Testis (tissue), 2 donors: ENCODE data around the gene THSD4.

Source experiments
- POLR2A ChIP-seq: fragments of 450-650 bp; IDR thresholded peaks from one replicate; pipeline ENCODE4 v1.6.1; 2017; ENCODE audit warnings: antibody characterized with exemption, mild to moderate bottlenecking, moderate library complexity
- TF ChIP-seq, protein P1 (sequence below), 3 experiments: fragments of 450-650 bp in 2 of 3; fragments of 200-600 bp in 1 of 3; sonication (generic) in 1 of 3; IDR thresholded peaks; one replicate each; pipeline ENCODE4 v1.5.1; 2016 to 2019; ENCODE audit warnings: antibody characterized with exemption in 3 of 3, mild to moderate bottlenecking in 2 of 3, moderate library complexity in 1 of 3

DNA sequence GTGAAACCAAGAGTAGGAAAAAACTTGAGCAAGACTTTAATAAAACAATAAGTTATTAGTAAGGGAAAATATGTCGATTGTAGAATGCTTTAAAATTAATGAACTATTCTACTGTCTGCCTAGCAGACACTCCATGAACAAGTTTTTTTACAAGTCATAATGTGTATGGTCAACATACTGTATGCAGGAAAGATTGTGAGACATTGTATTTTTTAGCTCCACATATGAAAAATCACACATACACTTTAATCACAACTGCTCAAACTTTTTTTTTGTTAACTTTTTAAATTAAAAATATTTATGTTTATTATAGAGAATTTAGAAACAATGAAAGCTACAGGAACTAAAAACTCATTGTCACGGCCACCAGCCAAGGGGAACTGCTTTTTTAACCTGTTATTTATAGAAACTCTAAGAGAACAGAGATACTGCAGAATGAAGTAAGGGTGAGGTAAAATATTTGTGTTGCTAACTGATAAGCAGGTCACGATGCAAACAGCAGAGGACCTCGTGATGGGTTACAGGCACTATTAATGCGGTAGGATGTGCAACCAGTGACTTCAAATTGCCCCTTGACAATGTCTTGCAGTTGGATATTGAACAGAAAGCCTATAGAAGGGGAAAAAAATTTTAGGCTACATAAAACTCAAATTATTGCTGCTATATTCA, 53.0 kb downstream of the THSD4 start:
- TF ChIP-seq, protein P1, sequence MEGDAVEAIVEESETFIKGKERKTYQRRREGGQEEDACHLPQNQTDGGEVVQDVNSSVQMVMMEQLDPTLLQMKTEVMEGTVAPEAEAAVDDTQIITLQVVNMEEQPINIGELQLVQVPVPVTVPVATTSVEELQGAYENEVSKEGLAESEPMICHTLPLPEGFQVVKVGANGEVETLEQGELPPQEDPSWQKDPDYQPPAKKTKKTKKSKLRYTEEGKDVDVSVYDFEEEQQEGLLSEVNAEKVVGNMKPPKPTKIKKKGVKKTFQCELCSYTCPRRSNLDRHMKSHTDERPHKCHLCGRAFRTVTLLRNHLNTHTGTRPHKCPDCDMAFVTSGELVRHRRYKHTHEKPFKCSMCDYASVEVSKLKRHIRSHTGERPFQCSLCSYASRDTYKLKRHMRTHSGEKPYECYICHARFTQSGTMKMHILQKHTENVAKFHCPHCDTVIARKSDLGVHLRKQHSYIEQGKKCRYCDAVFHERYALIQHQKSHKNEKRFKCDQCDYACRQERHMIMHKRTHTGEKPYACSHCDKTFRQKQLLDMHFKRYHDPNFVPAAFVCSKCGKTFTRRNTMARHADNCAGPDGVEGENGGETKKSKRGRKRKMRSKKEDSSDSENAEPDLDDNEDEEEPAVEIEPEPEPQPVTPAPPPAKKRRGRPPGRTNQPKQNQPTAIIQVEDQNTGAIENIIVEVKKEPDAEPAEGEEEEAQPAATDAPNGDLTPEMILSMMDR (IDR thresholded peaks at IDR 0.05), result no peak
- no peak for TF ChIP-seq POLR2A
